ENCODE data around the gene CC2D2B.
"Not testable (repeated sequence)": the region's sequence is repeated elsewhere in the genome, so short reads cannot be mapped to it uniquely, and the experiment has no call there.

The CC2D2B gene

DNA sequence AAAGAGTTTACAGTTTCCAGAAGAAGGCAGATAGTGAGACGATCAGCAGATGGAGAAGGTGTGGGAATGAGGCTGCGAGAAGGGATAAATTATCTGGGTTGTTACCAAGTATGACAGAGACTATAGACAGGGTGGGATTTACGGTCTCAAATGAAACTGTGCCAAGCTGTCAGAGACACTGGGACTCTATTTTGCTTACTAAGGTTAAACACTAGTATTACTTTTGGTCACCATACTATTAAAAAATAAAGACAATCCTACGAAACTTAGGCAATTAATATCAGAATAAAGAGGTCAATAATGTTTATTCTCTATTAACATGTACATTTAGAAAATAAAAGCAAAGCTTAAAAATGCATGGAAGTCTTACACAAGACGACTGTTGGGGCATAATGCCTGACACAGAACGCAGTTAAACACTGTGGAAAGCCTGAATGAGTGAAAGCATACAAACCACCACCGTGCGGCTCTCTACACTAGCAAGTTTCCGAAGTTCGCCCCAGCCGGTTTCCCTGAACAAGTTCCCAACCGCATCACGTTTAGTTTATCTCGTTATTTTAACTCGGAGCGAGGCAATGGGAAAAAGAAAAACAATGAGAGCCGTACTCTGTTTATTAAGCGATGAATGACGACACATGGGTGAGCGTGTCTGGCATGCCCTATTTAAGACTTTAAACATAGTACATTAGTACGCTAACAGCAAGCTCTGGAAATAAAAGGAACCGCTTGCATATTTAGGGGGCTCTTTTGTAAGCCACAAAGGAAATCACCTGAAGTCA lies 909 bp upstream of the CC2D2B start:
- peak; percentile 63 for DNase-seq

DNA sequence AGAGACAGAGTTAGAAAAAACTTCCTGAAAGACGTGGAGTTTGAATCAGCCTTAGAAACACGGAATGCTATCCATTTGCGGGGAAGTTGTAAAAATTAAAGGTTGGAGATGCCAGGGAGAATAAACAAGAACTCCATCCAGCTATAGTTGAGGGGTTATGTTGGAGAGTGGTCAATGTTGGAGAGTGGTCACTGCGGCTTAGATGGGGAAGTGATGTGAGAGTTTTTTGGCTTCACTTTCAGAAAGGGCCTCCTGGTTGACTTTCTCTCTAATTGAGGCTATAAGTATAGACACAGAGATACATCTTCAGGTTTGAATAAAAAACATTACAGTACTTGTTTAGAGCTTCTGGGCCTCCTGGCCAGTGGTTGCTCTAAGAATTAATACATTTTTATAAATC lies 675 bp downstream of the CC2D2B start:
- no peak for DNase-seq

DNA sequence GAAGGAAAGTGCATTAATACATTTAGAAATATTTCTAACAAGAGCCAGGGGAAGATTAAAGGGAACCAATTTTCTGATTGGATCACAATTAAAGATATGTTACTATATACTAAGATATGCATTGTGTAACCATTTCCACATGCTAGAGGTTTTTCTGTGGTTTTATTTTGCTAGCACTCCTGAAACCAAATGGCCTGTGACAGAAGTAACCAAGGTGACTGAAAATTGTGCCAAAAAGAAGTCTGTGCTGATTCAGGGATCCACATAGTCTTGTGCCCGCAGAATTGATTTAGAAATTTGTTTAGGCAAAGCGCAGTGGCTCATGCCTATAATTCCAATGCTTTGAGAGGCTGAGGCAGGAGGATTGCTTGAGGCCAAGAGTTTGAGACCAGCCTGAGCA lies 1.8 kb downstream of the CC2D2B start:
- DNase-seq = no peak

DNA sequence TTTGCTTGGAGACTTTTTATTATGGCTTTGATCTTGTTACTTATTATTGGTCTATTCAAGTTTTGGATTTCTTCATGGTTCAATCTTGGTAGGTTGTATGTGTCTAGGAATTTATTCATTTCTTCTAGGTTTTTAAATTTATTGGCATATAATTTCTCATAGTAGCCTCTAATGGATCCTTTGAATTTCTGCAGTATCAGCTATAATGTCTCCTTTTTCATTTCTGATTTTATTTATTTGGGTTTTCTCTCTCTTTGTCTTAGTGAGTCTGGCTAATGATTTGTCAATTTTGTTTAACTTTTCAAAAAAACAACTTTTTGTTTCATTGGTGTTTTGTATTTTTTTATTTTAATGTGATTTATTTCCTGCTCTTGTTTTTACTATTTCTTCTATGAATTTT lies 8.3 kb downstream of the CC2D2B start:
- DNase-seq = not testable (repeated sequence)

DNA sequence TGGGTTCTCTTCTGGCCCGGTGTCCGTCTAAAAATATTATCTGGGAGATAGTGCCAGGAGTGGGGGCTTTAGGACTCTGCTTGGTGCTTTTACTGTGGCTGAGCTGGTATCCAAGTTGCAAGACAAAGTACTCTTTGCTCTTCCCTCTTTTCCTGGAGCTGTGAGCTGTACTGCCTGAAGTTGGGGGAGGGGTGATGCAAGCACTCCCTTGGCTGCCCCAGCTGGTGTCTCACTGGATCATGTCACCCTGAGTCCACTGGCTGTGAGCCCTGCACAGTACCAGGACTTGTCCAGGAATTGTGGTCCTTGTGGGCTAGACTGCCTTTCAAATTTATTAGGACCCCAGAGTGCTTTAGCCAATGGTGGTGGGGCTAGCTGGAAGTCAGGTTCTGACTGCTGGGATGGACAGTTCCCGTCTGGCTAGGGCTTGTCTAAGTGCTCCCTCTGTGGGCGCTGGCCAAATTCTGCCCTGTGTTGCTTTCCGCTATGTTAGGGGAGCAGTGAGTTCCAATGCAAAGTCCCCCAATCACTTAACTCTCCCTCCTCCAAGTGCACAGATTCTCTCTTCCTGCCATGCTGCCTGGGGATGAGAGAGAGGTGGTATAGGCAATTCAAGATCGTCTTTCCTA lies 13.1 kb downstream of the CC2D2B start:
- DNase-seq = peak; percentile 9

DNA sequence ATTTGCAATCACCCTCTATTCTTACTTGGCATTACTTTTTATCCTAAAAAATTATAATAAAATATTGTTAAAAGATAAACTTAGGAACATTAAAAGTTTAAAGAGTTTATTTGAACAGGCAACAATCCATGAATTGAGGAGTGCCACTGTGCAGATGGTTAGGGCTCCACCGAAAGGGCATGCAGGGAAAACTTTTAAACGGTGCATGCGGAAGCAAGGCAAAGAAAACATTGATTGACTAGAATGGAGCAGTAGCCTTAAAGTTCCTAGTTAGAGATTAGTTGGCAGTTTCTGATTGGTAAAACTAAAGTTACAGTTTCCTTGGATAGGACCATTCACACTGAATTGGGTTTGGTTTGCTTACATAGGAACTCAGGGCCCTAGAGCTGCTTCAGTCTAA lies 17.3 kb downstream of the CC2D2B start:
- DNase-seq = no peak

DNA sequence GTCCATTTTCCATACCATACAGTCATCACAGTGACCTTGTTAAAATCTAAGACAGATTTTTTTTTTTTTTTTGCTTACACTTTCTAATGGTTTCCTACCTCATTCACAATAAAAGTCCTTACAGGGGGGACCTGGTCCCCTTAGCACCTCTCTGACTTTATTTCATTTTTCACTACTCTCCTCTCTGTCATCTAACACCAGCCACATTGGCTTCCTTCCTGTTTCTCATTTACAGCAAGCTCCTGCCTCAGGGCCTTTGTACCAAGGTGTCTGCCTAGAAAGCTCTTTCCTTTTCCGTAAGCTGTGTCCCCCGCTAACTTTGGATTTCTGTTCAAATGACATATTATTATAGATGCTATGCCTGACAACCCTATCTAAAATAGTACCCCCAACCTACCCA lies 27.7 kb downstream of the CC2D2B start:
- DNase-seq = no peak

DNA sequence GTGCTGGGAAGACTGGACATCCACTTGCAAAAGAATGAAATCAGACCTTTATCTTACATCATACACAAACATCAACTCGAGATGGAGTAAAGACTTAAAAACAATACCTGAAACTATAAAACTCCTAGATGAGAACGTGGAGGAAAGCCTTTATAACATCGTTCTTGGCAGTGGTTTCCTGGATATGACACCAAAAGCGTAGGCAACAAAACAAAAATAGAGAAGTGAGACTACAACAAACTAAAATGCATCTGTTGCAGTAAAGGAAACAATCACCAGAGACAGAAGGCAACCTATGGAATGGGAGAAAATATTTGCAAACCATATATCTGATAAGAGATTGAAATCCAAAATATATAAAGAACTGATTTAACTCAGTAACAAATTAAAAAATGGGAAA lies 33.3 kb downstream of the CC2D2B start:
- no peak for DNase-seq

DNA sequence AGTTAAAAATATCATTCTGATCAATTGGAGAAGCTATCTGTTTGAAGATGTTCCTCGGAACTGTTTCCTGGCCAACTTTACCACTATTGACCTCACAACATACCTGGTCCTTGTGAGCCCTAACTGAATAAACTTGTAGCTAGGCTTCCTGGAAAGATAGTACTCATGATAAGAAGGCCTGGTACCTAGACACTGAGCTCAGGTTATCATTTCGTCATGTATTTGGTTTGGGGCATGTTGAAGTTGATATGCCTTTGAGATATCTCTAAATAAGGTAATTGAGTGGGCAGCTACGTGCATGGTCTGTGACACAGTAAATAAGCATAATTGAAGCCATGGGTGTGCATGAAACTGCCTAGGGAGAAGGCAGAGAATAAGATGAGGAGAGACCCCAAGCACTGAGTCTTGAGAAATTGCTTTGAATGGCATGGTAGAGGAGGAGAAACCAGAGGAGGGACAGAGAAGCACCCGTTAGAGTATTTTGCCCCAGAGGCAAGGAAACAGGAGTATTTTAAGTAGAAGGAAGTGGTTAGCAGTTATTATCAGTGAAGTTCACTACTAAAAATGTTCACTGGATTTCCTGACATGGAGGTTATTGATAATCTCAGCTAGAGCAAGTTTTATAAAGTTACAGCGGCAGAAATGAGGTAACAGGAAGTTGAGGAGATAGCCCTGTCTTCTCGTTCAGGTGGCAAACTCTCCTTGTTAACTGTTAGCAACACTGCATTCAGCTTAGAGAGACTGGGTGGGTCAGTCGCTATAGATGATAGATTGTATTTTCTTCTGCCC lies 55.6 kb downstream of the CC2D2B start:
- no peak for DNase-seq

DNA sequence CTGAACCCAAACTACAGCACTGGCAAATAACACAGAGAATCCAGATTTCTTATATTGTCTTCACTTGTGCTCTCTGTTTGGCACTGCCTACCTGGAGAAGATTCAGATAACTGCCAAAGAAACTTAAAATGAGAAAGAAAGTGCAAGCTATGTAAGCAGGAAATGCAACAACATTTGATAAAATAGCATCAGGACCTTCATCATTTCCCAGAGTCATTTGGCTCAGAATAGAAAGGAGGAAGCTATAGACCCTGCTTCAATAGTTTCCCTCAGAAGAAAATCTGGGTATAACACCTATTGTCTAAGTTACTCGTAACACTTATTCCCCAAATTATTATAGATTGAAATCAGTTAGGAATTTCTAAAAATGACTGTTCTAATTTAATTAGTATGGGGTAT lies 56.2 kb downstream of the CC2D2B start:
- no peak for DNase-seq

DNA sequence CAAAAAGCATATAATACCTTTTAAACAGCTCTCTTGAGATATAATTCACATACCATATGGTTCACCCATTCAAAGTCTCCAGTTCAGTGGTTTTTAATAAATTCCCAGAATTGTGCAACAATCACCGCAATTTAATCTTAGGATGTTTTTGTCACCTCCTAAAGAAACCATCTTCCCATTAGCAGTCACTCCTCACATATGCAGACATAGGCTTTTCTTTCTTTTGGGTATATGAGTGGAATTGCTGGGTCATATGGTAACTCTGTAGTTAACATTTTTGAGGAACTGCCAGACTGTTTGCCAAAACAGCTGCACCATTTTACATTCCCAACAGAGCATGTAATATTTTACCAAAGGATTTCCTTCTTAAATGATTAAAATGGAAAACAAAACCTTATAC lies 57.0 kb downstream of the CC2D2B start:
- DNase-seq = no peak

DNA sequence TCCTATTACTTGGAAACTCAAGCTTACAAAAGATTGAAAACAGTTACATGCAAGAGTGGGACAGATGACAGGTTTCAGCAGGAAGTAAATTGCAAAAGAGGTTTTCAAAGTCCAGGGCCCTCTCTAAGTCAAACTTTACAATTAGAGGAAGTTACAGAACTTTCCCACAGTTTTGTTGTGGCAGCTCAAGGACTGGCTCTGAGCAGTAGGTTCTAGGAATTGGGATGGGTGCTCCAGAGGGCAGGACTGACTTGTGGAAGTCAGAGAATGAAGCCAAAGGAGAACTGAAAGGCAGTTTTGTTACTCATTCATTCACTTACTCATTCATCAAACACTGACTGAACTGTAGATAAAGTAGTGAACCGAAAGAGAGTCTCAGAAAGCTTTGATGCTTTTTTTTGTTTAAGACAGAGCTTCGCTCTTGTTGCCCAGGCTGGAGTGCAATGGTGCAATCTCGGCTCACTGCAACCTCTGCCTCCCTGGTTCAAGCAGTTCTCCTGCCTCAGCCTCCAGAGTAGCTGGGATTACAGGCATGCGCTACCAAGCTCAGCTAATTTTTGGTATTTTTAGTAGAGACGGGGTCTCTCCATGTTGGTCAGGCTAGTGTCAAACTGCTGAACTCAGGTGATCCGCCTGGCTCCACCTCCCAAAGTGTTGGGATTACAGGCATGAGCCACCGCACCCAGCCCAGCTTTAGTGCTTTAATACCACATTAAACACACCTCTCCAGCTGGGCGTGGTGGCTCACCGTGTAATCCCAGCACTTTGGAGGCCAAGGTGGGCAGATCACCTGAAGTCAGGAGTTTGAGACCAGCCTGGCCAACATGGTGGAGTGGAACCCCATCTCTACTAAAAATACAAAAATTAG lies 68.8 kb downstream of the CC2D2B start:
- no peak for DNase-seq

DNA sequence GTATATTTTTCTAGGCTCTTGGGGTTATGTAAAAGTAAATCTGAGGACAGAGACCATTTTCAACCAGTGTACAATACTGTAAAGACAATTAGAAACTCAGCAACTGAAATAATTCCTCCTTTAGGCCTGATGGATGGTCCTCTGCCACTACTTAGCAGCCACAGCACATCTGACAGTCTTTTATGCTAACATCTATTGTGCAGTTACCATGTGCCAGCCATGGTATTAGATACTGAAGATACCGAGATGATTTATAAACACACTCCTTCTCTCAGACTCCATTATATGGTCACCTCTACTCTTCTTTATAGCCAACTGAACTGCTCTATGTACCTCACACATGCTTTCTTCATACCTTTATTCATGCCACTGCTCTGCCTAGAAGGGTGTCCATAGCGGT lies 74.4 kb downstream of the CC2D2B start:
- no peak for DNase-seq

DNA sequence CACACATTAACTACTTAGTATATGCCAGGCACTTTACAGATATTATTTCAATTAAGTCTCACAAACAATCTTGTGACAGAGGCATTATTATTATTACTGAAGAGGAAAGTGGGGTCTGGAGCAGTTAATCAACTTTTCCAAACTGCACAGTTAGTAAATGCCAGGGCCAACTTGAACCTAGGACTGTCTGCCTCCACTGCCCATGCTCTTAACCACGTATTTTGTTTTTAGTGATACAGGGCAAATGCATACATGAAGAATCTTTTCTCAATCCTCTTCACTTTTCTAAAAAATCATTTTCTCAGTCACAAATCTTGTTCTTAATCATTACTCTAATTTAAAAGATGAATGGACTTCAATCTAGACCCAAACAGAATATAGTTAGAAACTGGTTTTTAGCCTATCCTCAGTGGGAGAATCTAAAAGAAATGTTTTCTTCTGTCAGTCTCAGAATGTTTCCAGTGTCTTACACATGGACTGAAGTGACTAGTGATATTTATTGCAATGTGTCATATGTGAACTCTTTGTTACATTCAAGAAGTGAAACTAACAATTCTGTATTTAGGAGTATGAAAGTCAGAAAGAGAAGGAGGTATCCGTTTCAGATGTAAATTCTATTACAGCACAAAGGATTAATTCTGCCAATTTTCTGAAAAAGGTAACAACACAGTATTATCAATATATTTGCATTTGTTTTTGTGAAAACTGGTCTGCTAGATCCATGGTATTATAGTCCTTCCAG lies 80.1 kb downstream of the CC2D2B start:
- no peak for DNase-seq

DNA sequence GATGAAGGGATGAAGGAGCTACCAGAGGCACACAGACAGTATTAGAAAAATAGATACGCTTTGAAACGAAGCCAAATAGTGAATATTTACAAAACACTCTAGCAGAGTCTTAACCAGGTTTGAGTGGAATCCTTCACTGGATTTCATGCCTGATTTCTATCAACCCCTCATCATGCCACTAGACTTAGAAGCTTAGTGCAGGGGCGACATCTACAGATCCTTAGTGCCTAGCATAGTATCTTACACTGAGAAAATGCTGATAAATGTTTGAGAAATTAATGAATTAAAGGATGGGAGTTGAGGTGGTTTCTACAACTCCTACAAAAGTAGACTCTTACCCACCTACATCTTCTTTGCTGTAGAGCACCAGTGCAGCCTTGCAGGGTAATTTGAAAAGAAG lies 80.9 kb downstream of the CC2D2B start:
- DNase-seq = peak; percentile 22

DNA sequence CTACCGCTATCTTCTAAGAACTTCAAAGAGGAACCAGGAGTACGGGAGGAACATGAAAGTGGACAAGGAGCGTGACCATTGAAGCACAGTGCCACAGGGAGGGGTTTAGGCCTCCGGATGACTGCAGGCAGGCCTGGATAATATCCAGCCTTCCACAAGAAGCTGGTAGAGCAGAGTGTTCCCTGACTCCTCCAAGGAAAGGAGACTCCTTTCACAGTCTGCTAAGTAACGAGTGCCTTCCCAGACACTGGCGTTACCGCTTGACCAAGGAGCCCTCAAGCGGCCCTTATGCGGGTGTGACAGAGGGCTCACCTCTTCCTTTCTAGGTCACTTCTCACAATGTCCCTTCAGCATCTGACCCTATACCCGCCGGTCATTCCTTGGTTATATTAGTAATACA lies 86.6 kb downstream of the CC2D2B start:
- DNase-seq = not testable (repeated sequence)

DNA sequence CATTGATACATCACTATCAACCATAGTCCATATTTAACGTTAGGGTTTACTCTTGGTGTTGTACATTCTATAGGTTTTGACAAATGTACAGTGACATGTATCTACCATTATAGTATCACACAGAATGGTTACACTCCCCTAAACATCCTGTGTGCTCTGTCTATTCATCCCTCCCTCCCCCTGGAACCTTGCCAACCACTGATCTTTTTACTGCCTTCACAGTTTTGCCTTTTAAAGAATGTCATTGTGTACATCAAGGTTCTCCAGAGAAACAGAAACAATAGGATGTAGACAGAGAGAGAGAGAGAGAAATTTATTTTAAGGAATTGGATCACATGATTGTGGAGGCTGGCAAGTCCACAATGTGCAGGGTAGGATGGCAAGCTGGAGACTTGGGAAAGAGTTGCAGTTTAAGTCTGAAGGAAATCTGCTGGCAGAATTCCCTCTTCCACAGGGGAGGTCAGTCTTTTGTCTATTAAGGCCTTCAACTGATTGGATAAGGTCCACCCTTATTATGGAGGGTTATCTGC lies 90.5 kb downstream of the CC2D2B start:
- no peak for DNase-seq

DNA sequence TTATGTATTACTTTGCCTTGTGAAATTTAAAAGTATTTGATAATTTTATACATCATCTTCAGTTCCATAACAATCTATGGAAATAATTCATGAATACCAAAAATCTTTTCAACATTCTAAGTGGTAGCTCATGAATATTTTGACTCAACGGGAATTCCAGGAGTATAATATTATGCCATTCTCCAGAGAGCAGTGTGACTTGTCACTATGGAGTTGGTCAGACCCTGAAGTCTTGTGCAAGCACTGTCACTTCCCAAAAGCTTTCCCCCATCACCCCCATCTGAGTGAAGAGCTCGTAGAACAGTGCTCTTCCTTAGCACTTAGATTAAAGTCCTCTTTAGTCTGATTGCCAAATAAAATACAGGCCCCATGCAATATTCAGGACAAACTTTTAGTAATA lies 106.2 kb downstream of the CC2D2B start:
- DNase-seq = no peak

DNA sequence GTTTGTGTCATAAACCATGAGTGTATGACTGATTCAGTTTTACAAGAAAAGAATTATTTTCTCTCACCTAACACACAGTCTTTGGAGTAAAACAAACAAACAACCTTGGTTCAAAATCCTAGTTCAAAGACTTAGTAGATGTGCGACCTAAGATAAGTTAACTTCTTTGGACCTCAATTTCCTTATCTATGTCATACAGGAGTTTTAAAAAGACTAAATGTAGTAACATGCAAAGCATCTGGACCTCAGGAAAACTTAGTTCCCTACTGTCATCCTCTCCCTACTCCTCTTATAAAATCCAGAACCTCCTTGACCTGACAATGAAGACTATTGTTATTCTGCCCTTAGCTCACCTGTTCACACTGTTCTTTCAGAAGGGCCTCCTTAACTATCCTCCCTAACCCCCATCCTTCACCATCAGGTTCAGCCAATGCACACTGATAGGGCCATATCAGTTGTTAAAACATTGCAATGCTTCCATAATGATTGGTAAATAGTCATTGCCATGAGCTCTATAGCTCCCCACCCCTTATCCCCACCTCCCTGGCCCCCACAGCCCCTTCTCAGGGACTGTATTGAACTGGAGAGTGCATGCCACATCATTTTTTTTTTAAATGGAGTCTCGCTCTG lies 106.8 kb downstream of the CC2D2B start:
- no peak for DNase-seq

DNA sequence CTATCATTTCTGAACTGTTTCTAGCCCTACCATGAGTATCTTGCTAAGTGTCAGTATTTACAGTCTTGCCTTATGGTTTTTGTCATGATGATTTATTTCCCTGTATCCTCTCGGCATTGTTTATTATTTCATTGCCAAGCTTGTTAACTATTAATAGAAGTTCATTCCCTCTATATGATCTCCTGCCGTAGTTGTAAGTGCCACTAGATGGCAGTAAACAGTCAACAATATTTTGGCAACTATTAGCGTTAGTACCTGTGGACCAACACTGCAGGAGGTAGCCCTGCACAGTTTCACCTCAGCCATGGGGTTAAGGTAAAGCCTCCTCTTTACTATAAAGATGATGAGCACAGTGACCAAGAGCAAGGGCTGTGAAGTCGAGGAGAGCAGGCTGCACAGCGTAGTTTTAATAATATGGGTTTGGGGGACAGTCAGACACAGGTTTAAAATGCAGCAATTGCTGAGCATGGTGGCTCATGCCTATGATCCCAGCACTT lies 109.5 kb downstream of the CC2D2B start:
- peak; percentile 78 for DNase-seq

DNA sequence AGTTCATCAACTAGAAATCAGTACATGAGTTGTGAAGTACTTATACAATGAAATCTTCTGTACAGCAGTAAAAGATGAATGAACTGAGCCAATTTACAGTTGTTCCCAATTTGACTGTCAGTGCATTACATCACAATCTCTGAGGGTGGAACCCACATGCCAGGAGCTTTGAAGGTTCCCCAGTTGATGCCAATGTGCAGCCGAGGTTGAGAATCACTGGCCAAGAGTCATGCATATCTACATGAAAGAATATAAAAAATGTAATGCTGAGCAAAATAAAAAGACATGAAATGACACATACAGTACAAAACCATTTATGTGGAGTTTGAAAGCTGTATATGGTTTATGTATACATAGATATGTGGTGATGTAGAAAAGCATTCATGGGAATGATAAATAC lies 113.6 kb downstream of the CC2D2B start:
- DNase-seq = no peak

Data from NCI-H82 (cell line).